Measurements from ENCODE around the gene RAD51B.

Gene RAD51B

GRCh38 chr14:68744613-68745012 lies 925.0 kb downstream of the RAD51B start:
- no peak for TF ChIP-seq CTCF (IDR thresholded peaks at IDR 0.05; ENCODE audit: insufficient read depth, low read depth, low read length, missing control alignments)

GRCh38 chr14:68747393-68747792 lies 927.8 kb downstream of the RAD51B start:
- no peak overlapping the region for H3K4me3 ChIP-seq (ENCODE audit: low read depth, low read length)
- TF ChIP-seq CTCF (IDR thresholded peaks at IDR 0.05; ENCODE audit: insufficient read depth, low read depth, low read length, missing control alignments), result no peak
- no peak for DNase-seq (ENCODE audit: low read depth)

More at GRCh38 chr14:68744613-68745012, 925.0 kb downstream of the RAD51B start:
- DNase-seq (ENCODE audit: low read depth), result no peak
- H3K4me3 ChIP-seq (ENCODE audit: low read depth, low read length), result no peak overlapping the region

DNA sequence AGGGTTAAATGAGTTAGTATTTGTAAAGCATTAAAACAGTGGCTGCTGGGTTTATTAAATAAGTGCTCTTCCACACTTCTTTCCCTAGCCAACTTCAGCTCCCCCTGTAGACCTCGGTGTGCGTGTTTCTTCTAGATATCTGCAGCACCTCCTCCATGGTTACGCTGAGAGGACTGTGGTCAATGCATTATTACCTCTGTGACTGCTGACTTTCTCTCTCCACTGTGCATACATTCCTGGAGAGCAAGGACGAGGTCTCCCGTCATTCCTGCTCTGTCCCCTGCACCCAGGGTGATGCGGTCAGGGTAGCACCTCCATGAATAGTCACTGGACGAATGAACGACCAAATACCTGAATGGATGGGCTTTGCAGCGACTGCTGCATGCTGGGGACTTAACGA lies 928.7 kb downstream of the RAD51B start:
- H3K4me3 ChIP-seq (ENCODE audit: low read depth, low read length), result no peak overlapping the region
- no peak for TF ChIP-seq CTCF (IDR thresholded peaks at IDR 0.05; ENCODE audit: insufficient read depth, low read depth, low read length, missing control alignments)
- DNase-seq (ENCODE audit: low read depth), result no peak

DNA sequence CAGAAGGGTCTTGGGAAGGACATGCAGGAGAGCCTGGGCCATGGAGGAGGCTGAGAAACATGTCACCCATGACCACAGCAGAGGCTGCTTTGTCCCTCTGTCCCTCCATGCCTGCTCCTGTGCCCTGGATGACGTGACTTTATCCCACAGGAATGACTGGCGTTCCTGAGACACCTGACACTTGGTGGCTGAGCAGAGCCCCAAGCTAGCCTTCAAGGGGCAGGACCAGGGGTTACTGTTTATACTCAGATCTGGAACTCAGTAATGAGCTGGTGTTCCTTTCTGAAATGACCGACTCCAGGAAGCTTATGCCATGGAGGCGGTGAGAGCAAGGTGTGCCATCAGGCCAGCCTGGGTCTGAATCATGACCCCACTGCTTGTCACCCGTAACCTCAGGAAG lies 929.1 kb downstream of the RAD51B start:
- no peak for TF ChIP-seq CTCF (IDR thresholded peaks at IDR 0.05; ENCODE audit: insufficient read depth, low read depth, low read length, missing control alignments)
- no peak for DNase-seq (ENCODE audit: low read depth)

DNA sequence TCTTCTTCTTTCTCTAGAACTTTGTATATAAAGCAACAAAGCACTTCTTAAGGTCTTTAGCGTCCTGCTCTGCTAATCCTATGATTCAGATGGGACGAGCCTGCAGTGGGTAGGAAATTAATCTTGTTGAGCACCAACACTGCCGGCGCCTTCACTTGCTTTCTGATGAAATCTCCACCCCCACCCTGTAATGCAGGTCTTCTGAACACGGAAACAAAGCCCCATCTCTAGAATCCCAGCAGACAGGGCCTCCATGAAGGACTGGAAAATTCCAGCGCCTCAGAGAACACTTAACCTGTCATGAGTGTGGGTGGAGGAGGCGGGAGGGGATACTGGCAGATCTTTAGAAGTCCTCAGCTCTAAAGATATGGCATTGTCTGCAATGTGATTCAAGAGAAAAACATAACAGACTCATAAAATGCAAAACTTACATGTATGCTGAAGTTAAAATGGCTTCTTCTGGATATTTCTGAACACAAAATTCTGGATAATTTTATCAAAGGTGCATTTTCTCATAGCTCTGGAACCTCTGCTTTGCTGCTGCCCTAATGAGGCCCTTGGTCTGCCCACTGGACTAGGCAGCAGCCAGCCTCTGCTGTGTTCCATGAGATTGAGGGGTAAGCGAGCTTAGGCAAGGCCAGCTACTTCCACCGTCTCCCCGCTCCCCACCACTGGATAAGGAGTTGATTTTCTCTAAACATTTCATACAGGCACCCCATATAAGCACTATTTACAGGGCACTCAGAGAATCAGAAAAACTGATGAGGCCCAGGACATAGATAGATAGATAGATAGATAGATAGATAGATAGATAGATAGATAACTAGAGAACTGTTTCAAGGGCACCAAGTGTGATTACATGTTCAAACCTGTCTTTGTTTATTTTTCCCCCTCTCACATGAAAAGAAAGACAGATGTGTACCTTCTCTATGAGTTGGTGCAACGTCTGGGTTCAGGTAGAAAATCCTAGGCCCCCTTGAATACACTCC lies 930.2 kb downstream of the RAD51B start:
- TF ChIP-seq CTCF (IDR thresholded peaks at IDR 0.05; ENCODE audit: insufficient read depth, low read depth, low read length, missing control alignments), result no peak
- DNase-seq (ENCODE audit: low read depth), result no peak
- no peak overlapping the region for H3K4me3 ChIP-seq (ENCODE audit: low read depth, low read length)

More for the DNA sequence above, 929.1 kb downstream of the RAD51B start:
- H3K4me3 ChIP-seq (ENCODE audit: low read depth, low read length), result no peak overlapping the region

GRCh38 chr14:68752271-68753006 lies 932.9 kb downstream of the RAD51B start:
- DNase-seq (ENCODE audit: low read depth), result no peak
- H3K4me3 ChIP-seq (ENCODE audit: low read depth, low read length), result no peak overlapping the region
- no peak for TF ChIP-seq CTCF (IDR thresholded peaks at IDR 0.05; ENCODE audit: insufficient read depth, low read depth, low read length, missing control alignments)

Data from GM12865 (cell line).